Liver (tissue), 9 donors: ENCODE results near the gene ITPK1. TPM values are rescaled to one million over a fixed set of nuclear protein-coding genes. Genes with fewer than 3 reads are reported as not detected.

Source experiments
- DNase-seq: peaks from one replicate; pipeline ENCODE4 v3.0.0-alpha.2; 2017; ENCODE audit warnings: low spot score
- H3K27ac ChIP-seq, 2 donors: one replicate each; pipeline ENCODE4 v1.7.0; 2013; ENCODE audit warnings: inconsistent platforms in 2 of 2, low read length in 2 of 2, control low read depth in 1 of 2, low read depth in 1 of 2, mild to moderate bottlenecking in 1 of 2
- H3K27me3 ChIP-seq, 4 donors: one replicate each; pipeline versions ENCODE4 v1.6.1 to v1.7.0; 2013; ENCODE audit warnings: low read length in 3 of 4, inconsistent platforms in 1 of 4, mild to moderate bottlenecking in 1 of 4, moderate library complexity in 1 of 4; ENCODE audit not compliant: control insufficient read depth in 4 of 4, insufficient read depth in 4 of 4
- H3K36me3 ChIP-seq, 4 donors: one replicate each; pipeline versions ENCODE4 v1.6.1 to v1.7.0; 2013; ENCODE audit warnings: low read length in 3 of 4, mild to moderate bottlenecking in 3 of 4, low read depth in 1 of 4, moderate library complexity in 1 of 4; ENCODE audit not compliant: control insufficient read depth in 4 of 4, insufficient read depth in 3 of 4
- H3K4me1 ChIP-seq, 4 donors: one replicate each; pipeline versions ENCODE4 v1.6.1 to v1.7.0; 2013; ENCODE audit warnings: low read length in 3 of 4, mild to moderate bottlenecking in 3 of 4, moderate library complexity in 1 of 4; ENCODE audit not compliant: control insufficient read depth in 4 of 4, insufficient read depth in 4 of 4
- H3K4me3 ChIP-seq, 3 donors: one replicate each; pipeline versions ENCODE4 v1.6.1 to v1.7.0; 2013; ENCODE audit warnings: low read length in 3 of 3, control low read depth in 1 of 3, low read depth in 1 of 3, mild to moderate bottlenecking in 1 of 3
- H3K9ac ChIP-seq, 2 donors: one replicate each; pipeline ENCODE4 v1.7.0; 2013; ENCODE audit warnings: low read length in 2 of 2, mild to moderate bottlenecking in 2 of 2, moderate library complexity in 2 of 2, control low read depth in 1 of 2, low read depth in 1 of 2
- H3K9me3 ChIP-seq, 4 donors: one replicate each; pipeline versions ENCODE4 v1.6.1 to v1.7.0; 2013; ENCODE audit warnings: low read length in 3 of 4; ENCODE audit not compliant: control insufficient read depth in 4 of 4
- EGR1 ChIP-seq, 2 donors: IDR thresholded peaks; 2 replicates each; pipeline ENCODE4 v1.6.1; 2016 to 2018; ENCODE audit warnings: antibody characterized with exemption in 2 of 2, low read depth in 2 of 2
- FOXA1 ChIP-seq: IDR thresholded peaks from 2 replicates; pipeline ENCODE4 v1.6.1; 2016; ENCODE audit warnings: antibody characterized with exemption
- FOXA2 ChIP-seq: IDR thresholded peaks from 2 replicates; pipeline ENCODE4 v1.6.1; 2016; ENCODE audit warnings: antibody characterized with exemption
- GABPA ChIP-seq, 2 donors: IDR thresholded peaks in 1 of 2; conservative IDR thresholded peaks in 1 of 2; 2 replicates each; pipeline ENCODE4 v1.6.1; 2016; ENCODE audit warnings: antibody characterized with exemption in 2 of 2, mild to moderate bottlenecking in 1 of 2, moderate library complexity in 1 of 2
- HNF4A ChIP-seq, 2 donors: conservative IDR thresholded peaks; 2 replicates each; pipeline ENCODE4 v1.6.1; 2016; ENCODE audit warnings: antibody characterized with exemption in 2 of 2, mild to moderate bottlenecking in 2 of 2
- HNF4G ChIP-seq: IDR thresholded peaks from 2 replicates; pipeline ENCODE4 v1.6.1; 2016; ENCODE audit warnings: antibody characterized with exemption
- JUND ChIP-seq, 2 donors: IDR thresholded peaks; 2 replicates each; pipeline ENCODE4 v1.6.1; 2016; ENCODE audit warnings: antibody characterized with exemption in 2 of 2
- NR2F2 ChIP-seq: IDR thresholded peaks from 2 replicates; pipeline ENCODE4 v1.6.1; 2016; ENCODE audit warnings: antibody characterized with exemption
- RXRA ChIP-seq, 2 donors: IDR thresholded peaks; 2 replicates each; pipeline ENCODE4 v1.6.1; 2017 to 2018; ENCODE audit warnings: antibody characterized with exemption in 2 of 2, mild to moderate bottlenecking in 1 of 2
- SP1 ChIP-seq: IDR thresholded peaks from 2 replicates; pipeline ENCODE4 v1.6.1; 2018; ENCODE audit warnings: antibody characterized with exemption, mild to moderate bottlenecking
- TAF1 ChIP-seq: conservative IDR thresholded peaks from 2 replicates; pipeline ENCODE4 v1.6.1; 2016; ENCODE audit warnings: antibody characterized with exemption, mild to moderate bottlenecking
- YY1 ChIP-seq: IDR thresholded peaks from 2 replicates; pipeline ENCODE4 v1.6.1; 2016; ENCODE audit warnings: antibody characterized with exemption, mild to moderate bottlenecking
- WGBS: extraction: QIAGEN DNeasy Blood & Tissue Kit; methylation state at CpG from one replicate; pipeline ENCODE4 v1.1.7; 2013; 5-methylcytosine and 5-hydroxymethylcytosine counted together
- polyA plus RNA-seq, 2 donors: library from polyadenylated mRNA; stranded (reverse) in 1 of 2; unstranded in 1 of 2; fragments of 200-250 nt in 1 of 2; fragments of >200 nt in 1 of 2; fragmentation: Nextera tagmentation in 1 of 2; extraction: Ambion mirVana in 1 of 2; gene quantifications; one replicate each; pipeline versions ENCODE4 v1.2.1 to v1.2.3, GENCODE V29; 2013 to 2015
- total RNA-seq, 2 donors: library from RNA; depleted of rRNA; stranded (reverse); fragments of >200 nt; gene quantifications; one replicate each; pipeline ENCODE4 v1.2.3, GENCODE V29; 2014
- TF ChIP-seq, protein P1 (sequence below): IDR thresholded peaks from 2 replicates; pipeline ENCODE4 v1.6.1; 2016; ENCODE audit warnings: antibody characterized with exemption
- TF ChIP-seq, protein P2 (sequence below): IDR thresholded peaks from 2 replicates; pipeline ENCODE4 v1.6.1; 2016; ENCODE audit warnings: antibody characterized with exemption
- TF ChIP-seq, protein P3 (sequence below): fragments of 150-350 bp; IDR thresholded peaks from 2 replicates; pipeline ENCODE4 v1.5.1; 2017; ENCODE audit warnings: improper control_type of control experiment, low read depth, low read length; ENCODE audit not compliant: missing input control
- TF ChIP-seq, protein P4 (sequence below): IDR thresholded peaks from 2 replicates; pipeline ENCODE4 v1.6.1; 2016; ENCODE audit warnings: antibody characterized with exemption, mild to moderate bottlenecking
- donor health status: healthy.
- donor health status: healthy.
- donor health status: healthy.
- donor health status: healthy.
- donor health status: healthy.

Gene ITPK1
- total and polyA plus RNA-seq, 4 donors: 9.0 to 41.2 (median 20.4) TPM

DNA sequence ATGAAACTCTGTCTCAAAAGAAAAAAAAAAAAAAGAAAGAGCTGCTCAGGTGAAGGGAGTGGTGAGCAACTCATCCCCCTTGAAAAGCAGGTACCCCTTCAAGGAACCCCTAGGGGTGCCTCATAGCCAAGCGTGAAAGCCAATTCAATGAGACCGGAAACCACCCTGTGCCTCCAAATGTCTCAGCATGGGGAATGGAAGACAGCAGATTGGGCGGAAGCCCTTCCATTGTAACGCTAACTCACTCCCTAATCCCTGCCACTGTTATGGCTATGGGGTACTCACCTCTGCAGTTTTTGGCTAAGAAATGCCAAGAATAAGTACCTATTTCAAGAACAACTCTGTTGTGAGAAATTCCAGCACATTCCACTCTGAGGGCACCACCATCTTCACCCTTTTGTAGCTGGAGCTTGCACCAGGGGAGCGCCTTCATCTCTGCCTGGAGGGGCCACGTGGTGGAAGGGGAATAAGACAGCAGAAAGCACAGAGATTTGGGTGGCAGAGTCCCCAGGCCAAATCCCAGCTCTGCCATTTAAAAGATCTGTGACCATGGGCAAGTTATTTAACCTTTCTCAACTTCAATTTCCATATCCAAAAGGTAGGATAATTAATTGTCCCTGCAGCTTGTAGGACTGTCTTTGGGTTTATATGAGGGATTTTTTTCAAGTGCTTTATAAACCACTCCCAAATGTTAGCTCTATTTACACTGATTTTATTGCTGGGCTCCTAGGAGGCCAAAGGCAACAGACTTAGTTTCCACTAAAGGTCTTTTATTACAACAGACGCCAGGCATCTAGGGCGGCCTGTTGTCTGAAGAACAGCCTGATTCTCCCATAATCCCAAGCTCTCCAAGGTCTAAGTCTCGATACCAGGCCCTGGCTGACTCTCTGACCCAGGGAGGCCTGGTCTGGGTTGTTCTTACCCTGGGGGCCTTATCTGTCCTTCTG is 63.9 kb downstream of the ITPK1 start:
- Histone ChIP-seq H3K9me3 (no peaks in the 10 kb centered on the region), H3K36me3 (peaks cover 0 to 3% (median 0%) of the 10 kb centered on the region in 4 donors), H3K27me3 (no peaks in the 10 kb centered on the region), H3K4me1 (peaks cover 2 to 15% (median 10%) of the 10 kb centered on the region in 4 donors), H3K9ac (no peak overlapping the region), H3K4me3 (no peak overlapping the region), H3K27ac (no peak overlapping the region)
- no peak for DNase-seq
- TF ChIP-seq, protein P1, sequence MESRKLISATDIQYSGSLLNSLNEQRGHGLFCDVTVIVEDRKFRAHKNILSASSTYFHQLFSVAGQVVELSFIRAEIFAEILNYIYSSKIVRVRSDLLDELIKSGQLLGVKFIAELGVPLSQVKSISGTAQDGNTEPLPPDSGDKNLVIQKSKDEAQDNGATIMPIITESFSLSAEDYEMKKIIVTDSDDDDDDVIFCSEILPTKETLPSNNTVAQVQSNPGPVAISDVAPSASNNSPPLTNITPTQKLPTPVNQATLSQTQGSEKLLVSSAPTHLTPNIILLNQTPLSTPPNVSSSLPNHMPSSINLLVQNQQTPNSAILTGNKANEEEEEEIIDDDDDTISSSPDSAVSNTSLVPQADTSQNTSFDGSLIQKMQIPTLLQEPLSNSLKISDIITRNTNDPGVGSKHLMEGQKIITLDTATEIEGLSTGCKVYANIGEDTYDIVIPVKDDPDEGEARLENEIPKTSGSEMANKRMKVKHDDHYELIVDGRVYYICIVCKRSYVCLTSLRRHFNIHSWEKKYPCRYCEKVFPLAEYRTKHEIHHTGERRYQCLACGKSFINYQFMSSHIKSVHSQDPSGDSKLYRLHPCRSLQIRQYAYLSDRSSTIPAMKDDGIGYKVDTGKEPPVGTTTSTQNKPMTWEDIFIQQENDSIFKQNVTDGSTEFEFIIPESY: no peak
- TF ChIP-seq NR2F2 (no peak), HNF4A (conservative IDR thresholded peaks at IDR 0.05) (no peak), RXRA (IDR thresholded peaks at IDR 0.05) (no peak), TAF1 (no peak), FOXA1 (no peak), YY1 (no peak), JUND (IDR thresholded peaks at IDR 0.05) (no peak), FOXA2 (no peak), HNF4G (no peak), EGR1 (IDR thresholded peaks at IDR 0.05; ENCODE audit: low read depth in 2 of 2) (no peak), SP1 (no peak), GABPA (IDR thresholded peaks at IDR 0.05 in 1 of 2, conservative IDR thresholded peaks at IDR 0.05 in 1 of 2) (no peak)
- TF ChIP-seq, protein P2, sequence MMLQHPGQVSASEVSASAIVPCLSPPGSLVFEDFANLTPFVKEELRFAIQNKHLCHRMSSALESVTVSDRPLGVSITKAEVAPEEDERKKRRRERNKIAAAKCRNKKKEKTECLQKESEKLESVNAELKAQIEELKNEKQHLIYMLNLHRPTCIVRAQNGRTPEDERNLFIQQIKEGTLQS: no peak
- TF ChIP-seq, protein P3, sequence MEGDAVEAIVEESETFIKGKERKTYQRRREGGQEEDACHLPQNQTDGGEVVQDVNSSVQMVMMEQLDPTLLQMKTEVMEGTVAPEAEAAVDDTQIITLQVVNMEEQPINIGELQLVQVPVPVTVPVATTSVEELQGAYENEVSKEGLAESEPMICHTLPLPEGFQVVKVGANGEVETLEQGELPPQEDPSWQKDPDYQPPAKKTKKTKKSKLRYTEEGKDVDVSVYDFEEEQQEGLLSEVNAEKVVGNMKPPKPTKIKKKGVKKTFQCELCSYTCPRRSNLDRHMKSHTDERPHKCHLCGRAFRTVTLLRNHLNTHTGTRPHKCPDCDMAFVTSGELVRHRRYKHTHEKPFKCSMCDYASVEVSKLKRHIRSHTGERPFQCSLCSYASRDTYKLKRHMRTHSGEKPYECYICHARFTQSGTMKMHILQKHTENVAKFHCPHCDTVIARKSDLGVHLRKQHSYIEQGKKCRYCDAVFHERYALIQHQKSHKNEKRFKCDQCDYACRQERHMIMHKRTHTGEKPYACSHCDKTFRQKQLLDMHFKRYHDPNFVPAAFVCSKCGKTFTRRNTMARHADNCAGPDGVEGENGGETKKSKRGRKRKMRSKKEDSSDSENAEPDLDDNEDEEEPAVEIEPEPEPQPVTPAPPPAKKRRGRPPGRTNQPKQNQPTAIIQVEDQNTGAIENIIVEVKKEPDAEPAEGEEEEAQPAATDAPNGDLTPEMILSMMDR: no peak
- TF ChIP-seq, protein P4, sequence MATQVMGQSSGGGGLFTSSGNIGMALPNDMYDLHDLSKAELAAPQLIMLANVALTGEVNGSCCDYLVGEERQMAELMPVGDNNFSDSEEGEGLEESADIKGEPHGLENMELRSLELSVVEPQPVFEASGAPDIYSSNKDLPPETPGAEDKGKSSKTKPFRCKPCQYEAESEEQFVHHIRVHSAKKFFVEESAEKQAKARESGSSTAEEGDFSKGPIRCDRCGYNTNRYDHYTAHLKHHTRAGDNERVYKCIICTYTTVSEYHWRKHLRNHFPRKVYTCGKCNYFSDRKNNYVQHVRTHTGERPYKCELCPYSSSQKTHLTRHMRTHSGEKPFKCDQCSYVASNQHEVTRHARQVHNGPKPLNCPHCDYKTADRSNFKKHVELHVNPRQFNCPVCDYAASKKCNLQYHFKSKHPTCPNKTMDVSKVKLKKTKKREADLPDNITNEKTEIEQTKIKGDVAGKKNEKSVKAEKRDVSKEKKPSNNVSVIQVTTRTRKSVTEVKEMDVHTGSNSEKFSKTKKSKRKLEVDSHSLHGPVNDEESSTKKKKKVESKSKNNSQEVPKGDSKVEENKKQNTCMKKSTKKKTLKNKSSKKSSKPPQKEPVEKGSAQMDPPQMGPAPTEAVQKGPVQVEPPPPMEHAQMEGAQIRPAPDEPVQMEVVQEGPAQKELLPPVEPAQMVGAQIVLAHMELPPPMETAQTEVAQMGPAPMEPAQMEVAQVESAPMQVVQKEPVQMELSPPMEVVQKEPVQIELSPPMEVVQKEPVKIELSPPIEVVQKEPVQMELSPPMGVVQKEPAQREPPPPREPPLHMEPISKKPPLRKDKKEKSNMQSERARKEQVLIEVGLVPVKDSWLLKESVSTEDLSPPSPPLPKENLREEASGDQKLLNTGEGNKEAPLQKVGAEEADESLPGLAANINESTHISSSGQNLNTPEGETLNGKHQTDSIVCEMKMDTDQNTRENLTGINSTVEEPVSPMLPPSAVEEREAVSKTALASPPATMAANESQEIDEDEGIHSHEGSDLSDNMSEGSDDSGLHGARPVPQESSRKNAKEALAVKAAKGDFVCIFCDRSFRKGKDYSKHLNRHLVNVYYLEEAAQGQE: no peak
- WGBS: 95% methylated on average over 9 of the region's 9 CpGs
